HG03442 (cell line): ENCODE results near the gene PCDHAC1.
"Not testable (repeated sequence)": the region's sequence is repeated elsewhere in the genome, so short reads cannot be mapped to it uniquely, and the experiment has no call there.

Experiments used
- ATAC-seq: cut with Tn5 transposase; IDR thresholded peaks from one replicate; pipeline ENCODE4 v1.9.1; 2021; ENCODE audit warnings: mild to moderate bottlenecking, moderate library complexity; ENCODE audit not compliant: unreplicated experiment

Gene PCDHAC1

GRCh38 chr5:140925806-140926442 lies at the start of gene PCDHAC1:
Gene PCDHAC1, plus strand, starts transcription at chr5:140926299. Its CDS starts 594 bp downstream, at chr5:140926893.
- no peak for ATAC-seq

- ATAC-seq: not testable (repeated sequence)
These were observed 49.4 kb upstream of the PCDHAC1 start for GRCh38 chr5:140876541-140877261.

- ATAC-seq: no peak
These were observed 48.9 kb upstream of the PCDHAC1 start for GRCh38 chr5:140877262-140877581.

- no peak for ATAC-seq
These were observed 44.1 kb upstream of the PCDHAC1 start, which contains the start of gene PCDHA13 for GRCh38 chr5:140881889-140882590. Gene PCDHA13, plus strand, starts transcription at chr5:140882124. Its CDS starts 145 bp downstream, at chr5:140882269.

GRCh38 chr5:140882591-140882899 lies 43.6 kb upstream of the PCDHAC1 start:
- no peak for ATAC-seq

GRCh38 chr5:140883373-140883772 lies 42.7 kb upstream of the PCDHAC1 start:
- ATAC-seq: no peak

GRCh38 chr5:140883927-140884697 lies 42.0 kb upstream of the PCDHAC1 start:
- no peak for ATAC-seq

GRCh38 chr5:140916325-140916724 lies 9.8 kb upstream of the PCDHAC1 start:
- no peak for ATAC-seq

- ATAC-seq: no peak
These were observed 2.5 kb upstream of the PCDHAC1 start for GRCh38 chr5:140923601-140924000.

GRCh38 chr5:140926443-140927227 lies 536 bp downstream of the PCDHAC1 start:
- ATAC-seq: no peak

GRCh38 chr5:140927228-140927573 lies 1.1 kb downstream of the PCDHAC1 start:
- ATAC-seq: no peak

GRCh38 chr5:140934964-140935606 lies 9.0 kb downstream of the PCDHAC1 start:
- no peak for ATAC-seq

- no peak for ATAC-seq
These were observed 20.5 kb downstream of the PCDHAC1 start for GRCh38 chr5:140946578-140946977.

- ATAC-seq: no peak
These were observed 25.5 kb downstream of the PCDHAC1 start for GRCh38 chr5:140951636-140952035.

- no peak for ATAC-seq
These were observed 27.1 kb downstream of the PCDHAC1 start for GRCh38 chr5:140953234-140953633.

GRCh38 chr5:140962190-140962589 lies 36.1 kb downstream of the PCDHAC1 start:
- ATAC-seq: no peak

- no peak for ATAC-seq
These were observed 38.3 kb downstream of the PCDHAC1 start for GRCh38 chr5:140964356-140964755.

GRCh38 chr5:140965905-140966292 lies 39.8 kb downstream of the PCDHAC1 start:
- no peak for ATAC-seq

- no peak for ATAC-seq
These were observed 40.5 kb downstream of the PCDHAC1 start, which contains the start of gene PCDHAC2 for GRCh38 chr5:140966293-140967225. Gene PCDHAC2, plus strand, starts transcription at chr5:140966476. Its CDS starts 291 bp downstream, at chr5:140966767.
